GM21447 (cell line): Measurements from ENCODE around the gene TRIM15.

Experiments
- ATAC-seq: cut with Tn5 transposase; IDR thresholded peaks from one replicate; pipeline ENCODE4 v1.9.1; 2021; ENCODE audit not compliant: unreplicated experiment

TRIM15 gene

GRCh38 chr6:30144811-30145210 is 18.5 kb upstream of the TRIM15 start:
- no peak for ATAC-seq

DNA sequence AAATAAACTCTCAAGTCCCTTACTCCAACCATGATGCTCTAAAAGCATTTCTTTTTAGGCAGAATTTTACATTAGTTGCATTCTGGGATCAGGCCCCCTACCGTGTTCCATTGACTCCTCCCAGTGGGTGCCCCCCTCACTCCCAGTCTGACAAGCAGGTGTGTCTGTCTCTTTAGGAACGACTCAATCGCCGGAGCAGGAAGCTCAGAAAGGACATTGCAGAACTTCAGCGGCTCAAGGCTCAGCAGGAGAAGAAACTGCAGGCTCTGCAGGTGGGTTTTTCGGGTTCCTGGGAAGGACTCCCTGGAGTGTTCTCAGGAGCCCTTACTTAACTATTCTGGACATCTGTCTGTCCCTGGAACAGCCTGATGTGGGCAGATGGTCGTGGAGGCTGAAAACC is 17.5 kb upstream of the TRIM15 start:
- no peak for ATAC-seq

GRCh38 chr6:30147096-30147495 is 16.2 kb upstream of the TRIM15 start:
- ATAC-seq = no peak

DNA sequence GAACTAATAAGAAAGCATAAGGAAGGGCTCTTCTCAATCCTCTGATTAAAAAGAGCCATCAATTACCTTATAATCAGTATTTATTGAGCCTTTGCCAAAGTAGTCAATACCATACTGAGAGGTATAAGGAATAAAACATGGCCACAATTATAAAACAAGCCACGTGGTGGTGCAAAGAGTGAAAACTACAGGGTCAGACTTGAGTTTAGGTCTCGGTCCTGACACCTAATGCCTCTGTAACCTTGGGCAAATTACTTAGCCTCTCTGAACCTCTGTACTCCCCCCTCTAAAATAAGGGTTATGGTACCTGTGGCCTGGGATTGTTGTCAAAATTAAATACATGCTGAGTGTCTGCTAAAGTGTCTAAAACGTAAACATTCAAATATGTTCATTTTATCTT is 14.1 kb upstream of the TRIM15 start:
- ATAC-seq = no peak

GRCh38 chr6:30149858-30150550 is 13.3 kb upstream of the TRIM15 start:
- no peak for ATAC-seq

GRCh38 chr6:30150671-30151395 is 12.5 kb upstream of the TRIM15 start:
- no peak for ATAC-seq

GRCh38 chr6:30151580-30151979 is 11.8 kb upstream of the TRIM15 start:
- ATAC-seq = no peak

DNA sequence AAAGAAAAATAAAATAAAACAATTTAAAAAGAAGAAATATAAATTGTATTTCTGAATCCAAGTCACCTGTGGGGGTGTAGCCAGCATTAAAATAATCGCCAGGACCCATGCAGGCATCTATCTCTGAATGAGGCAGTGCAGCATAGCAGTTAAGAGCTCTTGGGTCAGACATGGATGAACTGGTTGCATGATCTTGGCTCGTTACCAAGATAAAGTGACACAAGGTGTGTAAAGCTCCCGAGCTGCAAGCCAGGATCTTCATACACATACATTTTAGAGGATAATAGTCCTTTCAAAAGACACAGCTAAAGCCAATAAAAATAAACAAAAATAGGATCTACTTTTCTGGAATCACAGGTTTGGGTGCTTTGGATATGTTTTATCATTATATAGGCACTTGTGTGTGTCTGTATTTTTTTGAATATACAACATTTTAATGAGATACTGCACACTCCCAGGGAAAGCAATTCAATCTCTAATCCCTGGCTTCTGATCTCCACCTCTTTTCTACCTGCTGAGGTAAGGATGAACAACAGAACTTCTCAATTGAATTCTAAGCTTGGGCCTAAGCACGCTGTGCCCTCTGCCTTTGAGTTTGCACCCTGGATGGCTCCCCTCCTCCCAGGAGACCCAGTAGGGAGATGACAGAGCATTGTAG is 11.2 kb upstream of the TRIM15 start:
- no peak for ATAC-seq

- no peak for ATAC-seq
Observed at GRCh38 chr6:30152910-30153610, 10.3 kb upstream of the TRIM15 start.

- ATAC-seq = no peak
Observed at GRCh38 chr6:30154061-30154460, 9.3 kb upstream of the TRIM15 start.

- ATAC-seq = no peak
Observed at GRCh38 chr6:30154709-30155519, 8.4 kb upstream of the TRIM15 start.

DNA sequence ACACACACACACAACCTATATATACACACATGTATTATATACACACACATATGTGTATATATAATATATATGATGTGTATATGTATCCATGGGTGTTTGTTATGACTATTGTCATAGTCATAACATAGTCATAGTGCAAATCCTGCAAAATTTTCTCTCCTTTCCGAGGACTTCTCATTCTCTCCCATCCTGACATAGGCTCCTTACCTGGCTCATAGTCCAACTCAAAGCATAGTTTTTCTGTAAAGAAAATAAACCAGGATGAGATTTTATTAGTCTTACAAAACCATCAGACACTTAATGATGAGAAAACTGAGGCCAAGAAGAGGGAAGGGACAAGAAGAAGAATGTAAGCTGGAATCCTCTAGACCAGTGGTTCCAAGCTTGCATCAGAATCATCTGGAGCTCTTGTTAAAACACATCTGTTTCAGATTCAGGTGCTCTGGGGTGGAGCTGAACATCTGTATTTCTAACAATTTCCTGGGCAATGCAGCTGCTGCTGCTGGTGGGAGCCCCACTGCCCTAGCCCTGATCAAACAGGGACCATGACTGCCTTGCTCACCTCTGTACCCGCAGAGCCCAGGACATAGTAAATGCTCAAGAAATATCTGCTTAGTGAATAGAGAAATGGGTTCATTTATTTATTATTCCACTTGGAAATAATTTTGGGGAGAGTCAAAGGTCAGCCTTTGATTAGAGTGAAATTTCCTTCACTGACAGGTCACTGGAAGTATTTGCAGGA is 7.7 kb upstream of the TRIM15 start:
- no peak for ATAC-seq

- no peak for ATAC-seq
Observed at GRCh38 chr6:30156262-30156599, 7.1 kb upstream of the TRIM15 start.

DNA sequence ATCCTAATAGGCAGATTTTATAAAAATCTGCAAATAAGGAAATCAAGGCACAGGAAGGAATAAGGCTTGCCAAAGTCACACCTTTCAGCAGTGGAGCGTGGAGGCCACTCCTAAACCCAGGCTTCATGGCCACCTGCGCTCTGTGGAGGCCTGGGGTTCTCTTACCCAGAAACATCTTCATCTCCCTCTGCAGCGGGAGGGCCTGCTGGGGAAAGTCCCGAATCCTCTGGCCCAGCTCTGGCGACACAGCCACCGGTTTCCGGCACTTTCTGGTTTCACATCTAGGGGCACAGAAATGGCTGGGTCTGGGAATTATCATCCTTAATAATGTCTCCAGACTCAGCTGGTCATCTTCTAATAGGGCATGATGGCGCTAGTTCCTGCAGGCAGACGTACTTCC is 6.6 kb upstream of the TRIM15 start:
- no peak for ATAC-seq

DNA sequence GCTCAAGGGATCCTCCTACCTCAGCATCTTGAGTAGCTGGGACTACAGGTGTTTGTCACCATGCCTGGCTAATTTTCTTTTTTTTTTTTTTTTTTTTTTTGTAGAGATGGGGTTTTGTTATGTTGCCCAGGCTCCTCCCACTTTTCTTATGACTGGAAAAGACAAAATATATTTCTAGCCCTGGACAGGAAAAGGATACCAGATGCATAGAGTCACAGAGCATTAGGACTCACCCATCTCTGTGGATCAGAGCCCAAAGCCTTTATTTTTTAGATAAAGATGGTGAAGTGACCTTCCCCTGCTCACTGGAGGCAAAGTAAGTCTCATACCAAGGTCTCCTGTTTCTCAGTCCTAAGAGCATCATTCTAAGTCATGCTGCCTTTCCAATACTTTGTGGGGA is 5.8 kb upstream of the TRIM15 start:
- ATAC-seq = no peak

DNA sequence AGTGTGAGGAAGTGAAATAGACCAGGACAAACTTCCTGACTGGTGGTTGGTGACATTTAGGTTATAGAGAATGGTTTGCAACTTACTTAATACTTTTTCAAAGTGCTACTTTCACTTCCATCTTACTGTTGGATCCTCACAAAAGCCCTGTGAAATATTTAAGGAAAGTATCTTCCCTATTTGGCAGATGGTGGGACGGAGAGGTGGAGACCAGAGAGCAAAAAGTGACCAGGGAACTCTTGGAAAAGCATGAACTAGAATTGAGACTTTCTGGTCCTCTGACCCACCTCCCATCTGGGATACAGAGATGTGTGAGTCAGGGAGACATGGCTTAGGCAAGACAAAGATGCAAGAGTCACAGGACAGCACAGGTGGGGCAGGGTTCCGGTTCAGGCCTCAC is 5.3 kb upstream of the TRIM15 start:
- no peak for ATAC-seq

GRCh38 chr6:30158475-30159040 is 4.8 kb upstream of the TRIM15 start:
- ATAC-seq = no peak

GRCh38 chr6:30160008-30160784 is 3.1 kb upstream of the TRIM15 start:
- ATAC-seq = no peak
